ENCODE data around the gene CHMP6.

Gene CHMP6

GRCh38 chr17:81043725-81044427 lies 52.2 kb downstream of the CHMP6 start:
- DNase-seq (ENCODE audit: low read depth): peak; percentile 59
- H3K4me3 ChIP-seq (ENCODE audit: low read depth, low read length): no peak overlapping the region
- in situ Hi-C loops (cut with HindIII; ENCODE audit: low sequenced_read_pairs): no loop called here
- no peak for TF ChIP-seq CTCF (IDR thresholded peaks at IDR 0.05; ENCODE audit: low read depth, low read length, missing control alignments)

GRCh38 chr17:81044428-81044763 lies 52.8 kb downstream of the CHMP6 start:
- in situ Hi-C loops (cut with HindIII; ENCODE audit: low sequenced_read_pairs): no loop called here
- TF ChIP-seq CTCF (IDR thresholded peaks at IDR 0.05; ENCODE audit: low read depth, low read length, missing control alignments): no peak
- no peak for DNase-seq (ENCODE audit: low read depth)
- no peak overlapping the region for H3K4me3 ChIP-seq (ENCODE audit: low read depth, low read length)

- in situ Hi-C loops (cut with HindIII; ENCODE audit: low sequenced_read_pairs): no loop called here
- no peak for DNase-seq (ENCODE audit: low read depth)
- H3K4me3 ChIP-seq (ENCODE audit: low read depth, low read length): no peak overlapping the region
- no peak for TF ChIP-seq CTCF (IDR thresholded peaks at IDR 0.05; ENCODE audit: low read depth, low read length, missing control alignments)
Observed at GRCh38 chr17:81044764-81045589, 53.3 kb downstream of the CHMP6 start.

- in situ Hi-C loops (cut with HindIII; ENCODE audit: low sequenced_read_pairs): no loop called here
Observed at GRCh38 chr17:81045590-81046095, 54.0 kb downstream of the CHMP6 start.

GRCh38 chr17:81046132-81046769 lies 54.6 kb downstream of the CHMP6 start:
- no peak overlapping the region for H3K4me3 ChIP-seq (ENCODE audit: low read depth, low read length)
- no peak for DNase-seq (ENCODE audit: low read depth)
- in situ Hi-C loops (cut with HindIII; ENCODE audit: low sequenced_read_pairs): no loop called here
- no peak for TF ChIP-seq CTCF (IDR thresholded peaks at IDR 0.05; ENCODE audit: low read depth, low read length, missing control alignments)

More at GRCh38 chr17:81045590-81046095, 54.0 kb downstream of the CHMP6 start:
- TF ChIP-seq CTCF (IDR thresholded peaks at IDR 0.05; ENCODE audit: low read depth, low read length, missing control alignments): no peak
- H3K4me3 ChIP-seq (ENCODE audit: low read depth, low read length): no peak overlapping the region
- DNase-seq (ENCODE audit: low read depth): no peak

GRCh38 chr17:81046770-81047359 lies 55.2 kb downstream of the CHMP6 start:
- DNase-seq (ENCODE audit: low read depth): no peak
- H3K4me3 ChIP-seq (ENCODE audit: low read depth, low read length): no peak overlapping the region
- in situ Hi-C loops (cut with HindIII; ENCODE audit: low sequenced_read_pairs): no loop called here
- TF ChIP-seq CTCF (IDR thresholded peaks at IDR 0.05; ENCODE audit: low read depth, low read length, missing control alignments): no peak

Data from astrocyte of the cerebellum (primary cell).